Esophagus muscularis mucosa (tissue), 4 donors: ENCODE results near the gene ARHGAP24.

Experiments
- CTCF ChIP-seq, 3 experiments: fragments of 200-600 bp in 2 of 3; fragments of 450-650 bp in 1 of 3; sonication (generic) in 2 of 3; IDR thresholded peaks; one replicate each; pipeline ENCODE4 v1.5.1; 2017 to 2019; ENCODE audit warnings: antibody characterized with exemption in 3 of 3, mild to moderate bottlenecking in 2 of 3, moderate library complexity in 1 of 3
- EP300 ChIP-seq: sonication (generic); formaldehyde crosslinking; IDR thresholded peaks from one replicate; pipeline ENCODE4 v1.6.1; 2017; ENCODE audit warnings: antibody characterized with exemption
- POLR2A ChIP-seq: fragments of 450-650 bp; IDR thresholded peaks from one replicate; pipeline ENCODE4 v1.6.1; 2017; ENCODE audit warnings: antibody characterized with exemption, moderate library complexity, mild to moderate bottlenecking, low read depth
- POLR2AphosphoS5 ChIP-seq, 2 donors: sonication (generic); formaldehyde crosslinking; IDR thresholded peaks; one replicate each; pipeline ENCODE4 v1.6.1; 2017; ENCODE audit warnings: antibody characterized with exemption in 2 of 2

DNA sequence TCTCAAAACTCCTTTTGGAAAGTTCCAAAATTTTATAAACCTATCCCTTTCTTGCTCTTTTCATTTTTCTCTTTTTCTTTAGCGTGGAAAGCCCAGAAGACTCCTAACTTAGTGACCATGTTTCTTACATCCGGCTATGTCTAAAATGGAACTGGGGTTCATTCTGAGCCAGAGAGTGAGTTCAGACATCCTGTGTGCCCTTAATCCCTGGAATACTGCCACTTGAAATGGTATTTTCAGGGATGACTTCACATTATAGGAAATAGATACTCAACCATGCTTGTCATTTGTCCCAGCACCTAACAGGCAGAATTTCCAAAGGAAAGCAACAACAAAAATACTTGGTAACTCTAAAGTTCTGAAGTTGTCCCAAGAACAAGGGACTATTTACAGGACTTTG, 379.6 kb downstream of the ARHGAP24 start:
- TF ChIP-seq CTCF (IDR thresholded peaks at IDR 0.05) (no peak), POLR2A (no peak), POLR2AphosphoS5 (IDR thresholded peaks at IDR 0.05) (no peak), EP300 (no peak)
